Esophagus squamous epithelium (tissue), 4 donors: ENCODE results near the gene RFTN1.

Experiments used
- POLR2A ChIP-seq, 4 donors: fragments of 450-650 bp; IDR thresholded peaks; one replicate each; pipeline ENCODE4 v1.6.1; 2017; ENCODE audit warnings: antibody characterized with exemption in 4 of 4, mild to moderate bottlenecking in 4 of 4, moderate library complexity in 3 of 4
- TF ChIP-seq, protein P1 (sequence below), 6 experiments: fragments of 450-650 bp in 4 of 6; fragments of 200-600 bp in 2 of 6; sonication (generic) in 2 of 6; IDR thresholded peaks; one replicate each; pipeline ENCODE4 v1.5.1; 2016 to 2019; ENCODE audit warnings: antibody characterized with exemption in 6 of 6, mild to moderate bottlenecking in 4 of 6, moderate library complexity in 4 of 6

DNA sequence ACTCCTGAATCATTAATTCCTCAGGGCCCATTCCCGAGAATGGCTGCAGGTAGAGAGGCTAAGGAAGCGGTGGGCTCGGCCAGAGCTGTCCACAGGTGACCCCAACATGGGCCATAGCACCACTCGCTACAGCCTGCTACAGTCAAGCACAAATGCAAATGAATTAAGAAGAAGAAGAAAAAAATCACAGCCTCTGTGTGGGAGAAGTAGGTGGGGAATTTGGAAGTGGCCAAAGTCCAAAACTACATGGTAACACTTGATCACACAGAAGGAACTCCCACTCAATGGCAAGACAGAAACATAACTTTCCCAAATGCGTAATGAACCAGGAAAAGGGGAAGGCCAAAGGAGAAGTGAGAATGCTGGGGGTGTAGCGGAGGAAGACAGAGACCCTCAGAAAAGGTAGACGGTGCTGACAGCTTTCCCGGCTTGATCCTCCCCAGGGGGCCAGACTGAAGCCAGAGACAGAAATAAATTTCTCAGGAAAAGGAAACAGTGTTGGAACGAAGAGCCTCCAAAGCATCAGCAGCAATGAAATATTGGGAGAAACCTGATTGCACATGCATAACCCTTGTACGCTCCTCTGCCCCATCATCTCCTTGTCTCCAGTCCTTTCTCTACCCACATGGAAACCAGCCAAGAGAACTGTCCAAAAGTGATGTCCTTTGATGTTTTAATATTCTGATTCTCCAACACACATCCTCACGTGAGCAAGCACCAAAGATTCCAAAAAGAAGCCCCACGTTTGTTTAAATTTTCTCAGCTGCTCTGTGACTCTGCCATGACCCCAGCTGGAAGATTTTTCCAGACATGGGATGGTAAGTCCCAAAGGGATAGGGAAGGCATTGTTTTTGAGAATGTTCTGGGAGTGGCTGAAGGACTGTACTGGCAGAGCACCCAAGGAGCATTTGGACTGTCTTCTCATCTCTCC is 140.9 kb downstream of the RFTN1 start:
- TF ChIP-seq, protein P1, sequence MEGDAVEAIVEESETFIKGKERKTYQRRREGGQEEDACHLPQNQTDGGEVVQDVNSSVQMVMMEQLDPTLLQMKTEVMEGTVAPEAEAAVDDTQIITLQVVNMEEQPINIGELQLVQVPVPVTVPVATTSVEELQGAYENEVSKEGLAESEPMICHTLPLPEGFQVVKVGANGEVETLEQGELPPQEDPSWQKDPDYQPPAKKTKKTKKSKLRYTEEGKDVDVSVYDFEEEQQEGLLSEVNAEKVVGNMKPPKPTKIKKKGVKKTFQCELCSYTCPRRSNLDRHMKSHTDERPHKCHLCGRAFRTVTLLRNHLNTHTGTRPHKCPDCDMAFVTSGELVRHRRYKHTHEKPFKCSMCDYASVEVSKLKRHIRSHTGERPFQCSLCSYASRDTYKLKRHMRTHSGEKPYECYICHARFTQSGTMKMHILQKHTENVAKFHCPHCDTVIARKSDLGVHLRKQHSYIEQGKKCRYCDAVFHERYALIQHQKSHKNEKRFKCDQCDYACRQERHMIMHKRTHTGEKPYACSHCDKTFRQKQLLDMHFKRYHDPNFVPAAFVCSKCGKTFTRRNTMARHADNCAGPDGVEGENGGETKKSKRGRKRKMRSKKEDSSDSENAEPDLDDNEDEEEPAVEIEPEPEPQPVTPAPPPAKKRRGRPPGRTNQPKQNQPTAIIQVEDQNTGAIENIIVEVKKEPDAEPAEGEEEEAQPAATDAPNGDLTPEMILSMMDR (IDR thresholded peaks at IDR 0.05): no peak
- TF ChIP-seq POLR2A (IDR thresholded peaks at IDR 0.05): no peak
